HS-27A (cell line): ENCODE data around the gene TSBP1.
"Not testable (repeated sequence)": the region's sequence is repeated elsewhere in the genome, so short reads cannot be mapped to it uniquely, and the experiment has no call there.

Experiments used
- DNase-seq: peaks from one replicate; pipeline ENCODE4 v3.0.0-alpha.2; 2012; ENCODE audit warnings: low read depth, missing footprints

TSBP1 gene

DNA sequence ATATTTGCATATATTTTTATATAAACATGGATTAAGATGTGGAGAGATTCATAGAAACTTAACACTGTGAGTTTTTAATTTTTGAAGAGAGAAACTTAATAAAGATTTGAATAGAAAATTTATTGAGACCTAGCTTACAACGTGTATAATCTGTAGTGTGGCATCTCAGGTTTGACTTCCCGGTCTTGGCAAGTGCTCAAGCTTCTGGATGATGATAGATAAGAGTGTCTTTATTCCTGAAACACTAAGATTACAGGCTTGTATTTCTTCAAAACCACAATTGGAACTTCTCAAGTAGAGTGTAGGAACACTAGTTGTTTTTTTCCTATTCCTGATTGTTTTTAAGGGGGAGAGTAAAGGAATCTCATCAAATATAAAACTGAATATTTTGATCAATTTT lies 83.3 kb downstream of the TSBP1 start:
- DNase-seq = no peak

DNA sequence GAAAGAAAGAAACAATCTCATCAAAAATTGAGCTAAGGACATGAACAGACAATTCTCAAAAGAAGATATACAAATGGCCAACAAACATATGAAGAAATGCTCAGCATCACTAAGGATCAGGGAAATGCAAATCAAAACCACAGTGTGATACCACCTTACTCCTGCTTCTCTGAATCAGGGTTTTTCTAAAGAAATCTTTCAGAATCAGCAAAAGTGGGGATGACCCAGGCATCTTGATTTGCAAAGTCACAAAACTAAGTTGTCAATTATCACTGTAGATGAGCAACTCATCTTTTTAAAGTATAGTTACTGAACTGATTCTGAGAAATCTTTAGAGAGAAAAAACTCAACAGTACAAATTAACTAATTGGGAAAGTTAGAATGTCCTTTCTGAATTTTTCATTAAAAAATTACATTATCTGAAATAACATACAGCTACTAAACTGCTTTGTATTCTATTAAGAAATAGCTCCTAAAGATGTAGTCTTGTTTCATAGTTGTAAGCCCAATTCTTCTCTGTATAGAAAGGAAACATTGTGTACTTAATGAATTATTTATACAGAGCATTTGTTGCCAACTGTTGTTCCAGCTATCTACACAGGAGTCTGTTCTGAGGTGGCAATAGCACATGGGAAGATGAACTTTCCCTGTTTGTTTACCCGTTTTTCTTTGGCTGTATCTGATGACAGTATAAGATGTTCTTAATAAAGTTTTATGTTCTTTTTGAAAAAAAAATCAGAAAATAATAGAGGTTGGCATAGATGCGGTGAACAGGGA lies 97.7 kb downstream of the TSBP1 start:
- not testable (repeated sequence) for DNase-seq

DNA sequence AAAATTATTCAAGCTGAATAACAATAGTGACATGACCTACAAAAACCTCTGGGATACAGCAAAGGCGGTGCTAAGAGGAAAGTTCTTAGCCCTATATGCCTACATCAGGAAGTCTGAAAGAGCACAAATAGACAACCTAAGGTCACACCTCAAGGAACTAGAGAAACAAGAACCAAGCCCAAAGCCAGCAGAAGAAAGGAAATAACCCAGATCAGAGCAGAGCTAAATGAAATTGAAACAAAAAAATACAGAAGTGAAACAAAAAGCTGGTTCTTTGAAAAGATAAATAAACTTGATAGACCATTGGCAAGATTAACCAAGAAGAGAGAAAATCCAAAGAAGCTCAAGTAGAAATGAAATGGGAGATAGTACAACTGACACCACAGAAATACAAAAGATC lies 100.3 kb downstream of the TSBP1 start:
- DNase-seq = no peak

- DNase-seq = not testable (repeated sequence)
These were observed 103.2 kb downstream of the TSBP1 start for GRCh38 chr6:32268459-32268858.

- no peak for DNase-seq
These were observed 104.7 kb downstream of the TSBP1 start for GRCh38 chr6:32267035-32267434.

DNA sequence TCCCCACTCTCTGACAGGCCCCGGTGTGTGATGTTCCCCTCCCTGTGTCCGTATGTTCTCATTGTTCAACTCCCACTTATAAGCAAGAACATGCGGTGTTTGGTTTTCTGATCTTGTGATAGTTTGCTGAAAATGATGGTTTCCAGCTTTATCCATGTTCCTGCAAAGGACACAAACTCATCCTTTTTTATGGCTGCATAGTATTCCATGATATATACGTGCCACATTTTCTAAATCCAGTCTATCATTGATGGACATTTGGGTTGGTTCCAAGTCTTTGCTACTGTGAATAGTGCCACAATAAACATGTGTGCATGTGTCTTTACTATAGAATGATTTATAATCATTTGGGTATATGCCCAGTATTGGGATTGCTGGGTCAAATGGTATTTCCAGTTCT lies 114.4 kb downstream of the TSBP1 start:
- not testable (repeated sequence) for DNase-seq

GRCh38 chr6:32255199-32256153 lies 116.2 kb downstream of the TSBP1 start:
- peak; percentile 96 for DNase-seq

DNA sequence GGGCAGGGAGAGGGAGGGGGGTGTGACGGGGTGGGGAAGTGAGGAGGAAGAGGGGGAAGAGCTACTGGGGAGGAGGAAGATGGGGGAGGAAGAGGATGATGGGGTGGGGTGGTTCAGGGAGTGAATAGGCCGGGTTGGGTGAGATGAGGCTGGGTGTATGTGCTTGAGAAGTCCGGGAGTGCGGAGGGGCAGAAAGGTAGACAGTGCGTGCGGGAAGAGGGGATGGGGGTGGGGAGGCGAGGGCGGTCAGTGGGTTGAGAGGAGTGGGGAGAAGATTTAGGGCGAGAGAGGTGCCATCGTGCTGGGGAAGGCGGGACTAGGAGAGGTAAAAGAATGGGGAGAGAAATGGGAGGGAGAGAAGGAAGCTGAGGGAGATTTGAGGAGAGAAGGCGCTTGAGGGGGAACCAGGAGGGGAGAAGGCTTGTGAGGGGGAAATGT lies 116.9 kb downstream of the TSBP1 start:
- DNase-seq = no peak

GRCh38 chr6:32252331-32253009 lies 119.2 kb downstream of the TSBP1 start:
- DNase-seq = no peak

DNA sequence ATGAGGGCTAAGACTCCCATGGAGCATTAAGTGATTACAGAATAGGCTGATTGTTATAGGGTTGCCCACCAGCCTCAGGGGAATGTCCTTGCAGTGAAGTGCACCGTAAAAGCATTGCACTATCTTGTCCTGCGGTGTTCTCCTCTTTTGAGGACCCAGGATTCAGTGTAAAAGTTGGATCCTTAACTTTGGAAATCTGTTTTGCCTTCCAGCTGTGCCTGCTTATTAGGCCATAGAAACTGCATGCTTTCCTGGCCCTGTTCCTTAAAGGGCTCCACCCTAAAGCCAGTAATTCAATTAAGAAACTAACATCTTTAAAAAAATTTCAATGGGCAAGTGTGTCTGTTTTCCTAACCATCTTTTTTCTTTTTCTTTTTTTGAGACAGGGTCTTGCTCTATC lies 122.4 kb downstream of the TSBP1 start:
- DNase-seq = no peak

GRCh38 chr6:32247401-32247800 lies 124.3 kb downstream of the TSBP1 start:
- no peak for DNase-seq

DNA sequence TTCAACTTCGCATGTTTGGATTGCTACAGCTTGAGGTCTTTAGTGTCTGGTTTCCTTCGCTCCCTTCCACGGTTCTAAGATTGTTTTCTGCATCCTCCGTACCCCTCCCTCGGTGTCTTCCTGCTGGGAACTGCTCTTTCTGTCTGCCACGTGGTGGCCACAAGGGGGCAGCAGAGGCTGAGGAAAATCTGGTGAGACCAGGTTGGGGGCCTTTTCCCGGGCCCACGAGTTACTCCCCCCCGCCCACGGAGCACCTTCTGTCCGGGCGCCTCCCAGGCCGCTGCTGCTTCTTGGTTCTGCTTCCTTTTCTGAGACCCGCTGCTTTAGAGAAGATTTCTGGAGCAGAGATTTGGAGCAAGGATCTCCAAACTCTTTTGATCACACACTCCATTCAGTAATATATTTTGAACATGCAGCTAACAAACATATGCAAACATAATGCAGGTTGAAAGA lies 126.7 kb downstream of the TSBP1 start:
- no peak for DNase-seq

DNA sequence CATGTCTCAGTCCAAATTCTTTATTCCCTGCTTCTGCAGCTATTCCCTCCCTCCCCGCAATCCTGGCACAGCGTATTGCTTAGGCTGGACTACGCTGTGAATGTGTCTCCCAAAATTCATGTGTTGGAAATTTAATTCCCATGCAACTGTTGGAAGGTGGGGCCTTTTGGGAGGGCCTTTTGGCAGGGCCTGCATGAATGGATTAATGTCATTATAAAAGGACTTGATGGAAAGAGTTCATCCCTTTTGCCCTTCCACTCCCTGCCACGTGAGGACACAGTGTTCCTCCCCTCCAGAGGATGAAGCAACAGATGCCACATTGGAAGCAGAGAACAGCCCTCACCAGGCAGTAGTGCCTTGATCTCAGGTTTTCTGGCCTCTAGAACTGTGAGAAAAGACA lies 127.4 kb downstream of the TSBP1 start:
- no peak for DNase-seq
